HEK293T (cell line): ENCODE measurements around the gene UBE2C.

Source experiments
- CTCF ChIA-PET: fragments of 350-600 bp; formaldehyde crosslinking; extraction: SDS; loops from one replicate; lab custom pipeline; 2021; ENCODE audit warnings: antibody characterized with exemption, inconsistent platforms; lab: Yijun Ruan, JAX
- POLR2A ChIA-PET: fragments of 350-600 bp; formaldehyde crosslinking; extraction: SDS; loops from one replicate; lab custom pipeline; 2020; ENCODE audit warnings: antibody characterized with exemption, inconsistent platforms; lab: Yijun Ruan, JAX
- DNase-seq: peaks from one replicate; pipeline ENCODE4 v3.0.0; 2012; ENCODE audit warnings: mixed read lengths; ENCODE audit errors: extremely low spot score
- ARNT ChIP-seq: fragments of 450-650 bp; IDR thresholded peaks from 2 replicates; pipeline ENCODE4 v1.6.1; 2017; ENCODE audit warnings: mild to moderate bottlenecking
- BHLHE40 ChIP-seq: fragments of 450-650 bp; IDR thresholded peaks from 2 replicates; pipeline ENCODE4 v1.6.1; 2016; ENCODE audit warnings: mild to moderate bottlenecking, moderate library complexity, borderline replicate concordance
- CTBP1 ChIP-seq: fragments of 450-650 bp; IDR thresholded peaks from 2 replicates; pipeline ENCODE4 v1.6.1; 2016; ENCODE audit warnings: borderline replicate concordance
- ELF4 ChIP-seq: fragments of 450-650 bp; IDR thresholded peaks from 2 replicates; pipeline ENCODE4 v1.6.1; 2017; ENCODE audit warnings: antibody characterized with exemption
- FOXA1 ChIP-seq: fragments of 450-650 bp; IDR thresholded peaks from 2 replicates; pipeline ENCODE4 v1.6.1; 2016; ENCODE audit warnings: mild to moderate bottlenecking
- FOXK2 ChIP-seq: fragments of 450-650 bp; IDR thresholded peaks from 2 replicates; pipeline ENCODE4 v1.6.1; 2016; ENCODE audit warnings: mild to moderate bottlenecking
- FOXM1 ChIP-seq: fragments of 450-650 bp; IDR thresholded peaks from 2 replicates; pipeline ENCODE4 v1.6.1; 2017; ENCODE audit warnings: mild to moderate bottlenecking, borderline replicate concordance
- HDGF ChIP-seq: fragments of 450-650 bp; IDR thresholded peaks from 2 replicates; pipeline ENCODE4 v1.6.1; 2017; ENCODE audit warnings: antibody characterized with exemption, borderline replicate concordance
- L3MBTL2 ChIP-seq: fragments of 450-650 bp; conservative IDR thresholded peaks from 2 replicates; pipeline ENCODE4 v1.6.1; 2016; ENCODE audit warnings: mild to moderate bottlenecking
- LEF1 ChIP-seq: fragments of 450-650 bp; IDR thresholded peaks from 2 replicates; pipeline ENCODE4 v1.6.1; 2017; ENCODE audit warnings: mild to moderate bottlenecking, borderline replicate concordance
- NFRKB ChIP-seq: fragments of 450-650 bp; IDR thresholded peaks from 2 replicates; pipeline ENCODE4 v1.6.1; 2016; ENCODE audit warnings: mild to moderate bottlenecking, moderate library complexity
- SP1 ChIP-seq: fragments of 450-650 bp; IDR thresholded peaks from 2 replicates; pipeline ENCODE4 v1.6.1; 2017
- SUZ12 ChIP-seq: fragments of 450-650 bp; IDR thresholded peaks from 2 replicates; pipeline ENCODE4 v1.6.1; 2016; ENCODE audit warnings: mild to moderate bottlenecking
- TARDBP ChIP-seq: fragments of 450-650 bp; IDR thresholded peaks from 2 replicates; pipeline ENCODE4 v1.6.1; 2016
- ZNF384 ChIP-seq: fragments of 450-650 bp; IDR thresholded peaks from 2 replicates; pipeline ENCODE4 v1.6.1; 2016
- TF ChIP-seq, protein P1 (sequence below): fragments of 450-650 bp; IDR thresholded peaks from 2 replicates; pipeline ENCODE4 v1.6.1; 2016

UBE2C gene

GRCh38 chr20:45833030-45833882, 20.8 kb downstream of the UBE2C start, which contains the start of gene SNX21:
Gene SNX21 (plus strand): TSS chr20:45833799. CDS start chr20:45833920, 121 bp downstream.
- peak; percentile 74 for DNase-seq
- POLR2A ChIA-PET: interaction anchor here (0.6 to 2.2 kb wide), 17 partner anchors 8 to 137 kb away, joined by 3 to 10 read pairs (median 4); partner anchors contain the start of genes UBE2C and ZSWIM1
- CTCF ChIA-PET: interaction anchor here (0.6 kb wide), 1 partner anchor 34 kb away, joined by 3 read pairs; no protein-coding TSS in a partner anchor
- TF ChIP-seq CTBP1 (no peak), ZNF384 (no peak), ELF4 (no peak), ARNT (no peak), SP1 (no peak), NFRKB (no peak), FOXA1 (no peak), TARDBP (no peak), FOXK2 (no peak), FOXM1 (no peak), HDGF (no peak), SUZ12 (no peak), L3MBTL2 (no peak), BHLHE40 (no peak), LEF1 (no peak)
- TF ChIP-seq, protein P1, sequence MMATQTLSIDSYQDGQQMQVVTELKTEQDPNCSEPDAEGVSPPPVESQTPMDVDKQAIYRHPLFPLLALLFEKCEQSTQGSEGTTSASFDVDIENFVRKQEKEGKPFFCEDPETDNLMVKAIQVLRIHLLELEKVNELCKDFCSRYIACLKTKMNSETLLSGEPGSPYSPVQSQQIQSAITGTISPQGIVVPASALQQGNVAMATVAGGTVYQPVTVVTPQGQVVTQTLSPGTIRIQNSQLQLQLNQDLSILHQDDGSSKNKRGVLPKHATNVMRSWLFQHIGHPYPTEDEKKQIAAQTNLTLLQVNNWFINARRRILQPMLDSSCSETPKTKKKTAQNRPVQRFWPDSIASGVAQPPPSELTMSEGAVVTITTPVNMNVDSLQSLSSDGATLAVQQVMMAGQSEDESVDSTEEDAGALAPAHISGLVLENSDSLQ: no peak

DNA sequence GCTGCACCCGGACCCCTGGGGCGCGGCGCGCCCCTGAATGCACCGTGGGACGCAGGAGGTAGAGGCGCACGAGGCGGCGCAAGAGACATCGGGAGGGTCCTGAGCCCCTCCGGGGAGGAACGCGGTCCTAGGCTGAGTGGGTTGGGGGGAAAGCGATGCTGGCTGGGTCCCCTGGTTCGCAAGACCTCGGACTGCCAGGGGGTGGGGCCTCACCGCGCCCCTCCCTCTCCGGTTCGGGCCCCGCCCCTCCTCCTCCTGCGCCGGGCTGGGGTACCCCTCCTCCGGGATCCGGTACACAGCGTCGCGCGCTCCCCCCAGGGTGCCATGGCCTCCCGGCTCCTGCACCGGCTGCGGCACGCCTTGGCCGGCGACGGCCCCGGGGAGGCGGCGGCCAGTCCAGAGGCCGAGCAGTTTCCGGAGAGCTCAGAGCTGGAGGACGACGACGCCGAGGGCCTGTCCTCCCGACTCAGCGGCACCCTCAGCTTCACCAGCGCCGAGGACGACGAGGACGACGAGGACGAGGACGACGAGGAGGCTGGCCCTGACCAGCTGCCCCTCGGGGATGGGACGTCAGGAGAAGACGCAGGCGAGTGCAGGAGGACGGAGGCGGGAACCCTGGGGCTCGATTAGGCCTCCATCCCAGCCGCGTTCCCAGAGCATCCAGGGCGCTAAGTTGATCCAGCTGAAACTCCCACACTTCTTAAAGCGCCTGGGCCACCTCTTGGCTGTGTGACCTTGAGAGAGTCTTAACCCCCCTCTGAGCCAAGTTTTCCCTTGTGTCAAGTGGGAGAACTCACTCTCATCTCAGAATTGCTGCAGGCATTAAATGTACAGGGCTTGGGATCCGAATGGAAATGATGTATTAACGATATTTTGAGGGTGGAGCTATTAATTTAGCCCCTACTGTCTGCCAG, 21.7 kb downstream of the UBE2C start:
- ChIA-PET CTCF (interaction anchor here (0.6 kb wide), 1 partner anchor 35 kb away, joined by 3 read pairs; no protein-coding TSS in a partner anchor), POLR2A (interaction anchor here (0.6 to 2.2 kb wide), 17 partner anchors 8 to 136 kb away, joined by 3 to 10 read pairs (median 4); partner anchors contain the start of genes UBE2C and ZSWIM1)
- DNase-seq: peak; percentile 73
- TF ChIP-seq BHLHE40 (no peak), L3MBTL2 (peak; percentile 91)

- no peak for TF ChIP-seq HDGF
- TF ChIP-seq SUZ12: no peak
- TF ChIP-seq CTBP1: no peak
- no peak for TF ChIP-seq SP1
- TF ChIP-seq ELF4: no peak
- TF ChIP-seq FOXA1: no peak
- TF ChIP-seq NFRKB: no peak
- no peak for TF ChIP-seq FOXK2
- TF ChIP-seq ZNF384: no peak
- TF ChIP-seq L3MBTL2: no peak
- TF ChIP-seq FOXM1: no peak
- TF ChIP-seq ARNT: no peak
- TF ChIP-seq LEF1: no peak
- POLR2A ChIA-PET: interaction anchor here (1.1 to 2.1 kb wide), 7 partner anchors 10 to 39 kb away, joined by 3 to 9 read pairs (median 3); no protein-coding TSS in a partner anchor
- CTCF ChIA-PET: no interaction called here
- DNase-seq: no peak
These were observed 22.3 kb downstream of the UBE2C start for GRCh38 chr20:45834797-45835161.

GRCh38 chr20:45835329-45835765, 22.9 kb downstream of the UBE2C start:
- TF ChIP-seq TARDBP (no peak), SP1 (no peak), ARNT (no peak), NFRKB (no peak), CTBP1 (no peak), FOXM1 (no peak), ELF4 (no peak), SUZ12 (no peak), FOXA1 (no peak), ZNF384 (no peak)
- TF ChIP-seq, protein P1: no peak
- CTCF ChIA-PET: no interaction called here

GRCh38 chr20:45835825-45836224, 23.4 kb downstream of the UBE2C start:
- TF ChIP-seq FOXA1: no peak
- TF ChIP-seq ZNF384: no peak
- no peak for TF ChIP-seq CTBP1
- TF ChIP-seq TARDBP: no peak
- TF ChIP-seq FOXK2: no peak
- TF ChIP-seq LEF1: no peak
- no peak for TF ChIP-seq FOXM1
- no peak for TF ChIP-seq NFRKB
- no peak for TF ChIP-seq HDGF
- DNase-seq: no peak
- POLR2A ChIA-PET: no interaction called here
- CTCF ChIA-PET: no interaction called here

More at GRCh38 chr20:45835329-45835765, 22.9 kb downstream of the UBE2C start:
- DNase-seq: no peak
- POLR2A ChIA-PET: interaction anchor here (2.1 kb wide), 1 partner anchor 9 kb away, joined by 9 read pairs; no protein-coding TSS in a partner anchor

GRCh38 chr20:45836841-45837240, 24.4 kb downstream of the UBE2C start:
- POLR2A ChIA-PET: interaction anchor here (0.9 kb wide), 1 partner anchor 21 kb away, joined by 3 read pairs; no protein-coding TSS in a partner anchor
- CTCF ChIA-PET: interaction anchor here (0.6 to 1.2 kb wide), 2 partner anchors 37 to 38 kb away, joined by 3 read pairs; no protein-coding TSS in a partner anchor
- no peak for DNase-seq
- TF ChIP-seq, protein P1: no peak
- TF ChIP-seq L3MBTL2: no peak
- TF ChIP-seq ZNF384: no peak
- TF ChIP-seq LEF1: no peak
- TF ChIP-seq NFRKB: no peak
- TF ChIP-seq FOXA1: no peak
- no peak for TF ChIP-seq TARDBP
- TF ChIP-seq CTBP1: no peak
- TF ChIP-seq ELF4: no peak
- no peak for TF ChIP-seq BHLHE40
- TF ChIP-seq ARNT: no peak
